Measurements from ENCODE around the gene AQP2.

The AQP2 gene

DNA sequence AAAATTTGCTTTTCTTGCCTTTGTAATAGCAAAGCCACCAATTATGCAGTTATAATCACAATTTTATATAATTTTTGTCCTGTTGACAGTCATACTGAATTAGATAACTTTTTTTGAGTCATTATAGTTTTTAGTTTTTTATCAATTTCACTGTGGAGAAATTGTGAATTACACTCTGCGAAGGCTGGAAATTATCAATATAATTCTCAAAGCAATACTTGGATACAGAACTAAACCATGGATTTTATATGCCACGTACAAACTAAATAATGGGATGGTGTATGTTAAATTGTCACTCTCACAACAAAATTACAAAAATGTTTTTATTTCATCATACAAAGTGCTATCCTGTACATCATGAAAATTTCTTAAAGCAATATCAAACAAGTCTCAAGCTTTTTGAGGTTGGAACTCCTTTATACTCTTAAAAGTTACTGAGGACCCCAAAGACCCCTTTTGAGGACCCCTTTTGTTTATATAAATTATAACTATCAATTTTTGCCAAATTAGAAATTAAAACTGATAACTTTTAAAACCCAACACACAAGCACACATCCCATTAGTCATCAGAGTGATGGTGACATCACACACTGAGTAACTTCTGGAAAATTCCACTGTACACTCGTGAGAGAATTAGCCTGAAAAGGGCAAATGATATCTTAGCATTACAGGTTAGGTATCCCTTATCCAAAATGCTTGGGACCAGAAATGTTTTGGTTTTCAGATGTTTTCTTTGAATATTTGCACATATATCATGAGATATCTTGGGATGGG, 19.8 kb upstream of the AQP2 start:
- in situ Hi-C loops (cut with HindIII; ENCODE audit: low sequenced_read_pairs) = no loop called here
- DNase-seq (ENCODE audit: low read depth) = no peak
- H3K4me3 ChIP-seq (ENCODE audit: low read depth, low read length) = no peak overlapping the region
- TF ChIP-seq, protein P1, sequence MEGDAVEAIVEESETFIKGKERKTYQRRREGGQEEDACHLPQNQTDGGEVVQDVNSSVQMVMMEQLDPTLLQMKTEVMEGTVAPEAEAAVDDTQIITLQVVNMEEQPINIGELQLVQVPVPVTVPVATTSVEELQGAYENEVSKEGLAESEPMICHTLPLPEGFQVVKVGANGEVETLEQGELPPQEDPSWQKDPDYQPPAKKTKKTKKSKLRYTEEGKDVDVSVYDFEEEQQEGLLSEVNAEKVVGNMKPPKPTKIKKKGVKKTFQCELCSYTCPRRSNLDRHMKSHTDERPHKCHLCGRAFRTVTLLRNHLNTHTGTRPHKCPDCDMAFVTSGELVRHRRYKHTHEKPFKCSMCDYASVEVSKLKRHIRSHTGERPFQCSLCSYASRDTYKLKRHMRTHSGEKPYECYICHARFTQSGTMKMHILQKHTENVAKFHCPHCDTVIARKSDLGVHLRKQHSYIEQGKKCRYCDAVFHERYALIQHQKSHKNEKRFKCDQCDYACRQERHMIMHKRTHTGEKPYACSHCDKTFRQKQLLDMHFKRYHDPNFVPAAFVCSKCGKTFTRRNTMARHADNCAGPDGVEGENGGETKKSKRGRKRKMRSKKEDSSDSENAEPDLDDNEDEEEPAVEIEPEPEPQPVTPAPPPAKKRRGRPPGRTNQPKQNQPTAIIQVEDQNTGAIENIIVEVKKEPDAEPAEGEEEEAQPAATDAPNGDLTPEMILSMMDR (IDR thresholded peaks at IDR 0.05; ENCODE audit: low read depth, low read length, missing control alignments) = no peak

DNA sequence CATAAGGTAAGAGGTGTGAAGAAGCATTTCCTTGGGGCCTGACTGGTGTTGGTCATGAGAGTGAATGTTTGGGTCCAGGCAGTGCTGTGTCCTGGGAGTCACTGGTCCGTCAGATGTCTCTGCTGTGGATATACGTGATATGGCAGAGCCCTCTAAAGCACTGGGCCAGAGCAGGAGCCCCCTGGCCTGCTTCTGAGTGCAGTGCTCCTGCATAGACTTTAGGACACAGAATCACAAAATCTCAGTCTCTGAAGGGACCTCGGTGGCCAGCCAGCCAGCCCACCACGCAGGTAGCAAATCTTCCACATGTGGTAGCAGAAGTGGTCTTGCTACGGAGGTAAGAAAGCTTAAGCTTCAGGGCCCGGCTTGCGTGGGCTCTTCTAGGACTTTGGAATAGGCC, 18.5 kb upstream of the AQP2 start:
- TF ChIP-seq, protein P1 (IDR thresholded peaks at IDR 0.05; ENCODE audit: low read depth, low read length, missing control alignments) = no peak
- in situ Hi-C loops (cut with HindIII; ENCODE audit: low sequenced_read_pairs) = no loop called here
- H3K4me3 ChIP-seq (ENCODE audit: low read depth, low read length) = no peak overlapping the region
- DNase-seq (ENCODE audit: low read depth) = no peak

DNA sequence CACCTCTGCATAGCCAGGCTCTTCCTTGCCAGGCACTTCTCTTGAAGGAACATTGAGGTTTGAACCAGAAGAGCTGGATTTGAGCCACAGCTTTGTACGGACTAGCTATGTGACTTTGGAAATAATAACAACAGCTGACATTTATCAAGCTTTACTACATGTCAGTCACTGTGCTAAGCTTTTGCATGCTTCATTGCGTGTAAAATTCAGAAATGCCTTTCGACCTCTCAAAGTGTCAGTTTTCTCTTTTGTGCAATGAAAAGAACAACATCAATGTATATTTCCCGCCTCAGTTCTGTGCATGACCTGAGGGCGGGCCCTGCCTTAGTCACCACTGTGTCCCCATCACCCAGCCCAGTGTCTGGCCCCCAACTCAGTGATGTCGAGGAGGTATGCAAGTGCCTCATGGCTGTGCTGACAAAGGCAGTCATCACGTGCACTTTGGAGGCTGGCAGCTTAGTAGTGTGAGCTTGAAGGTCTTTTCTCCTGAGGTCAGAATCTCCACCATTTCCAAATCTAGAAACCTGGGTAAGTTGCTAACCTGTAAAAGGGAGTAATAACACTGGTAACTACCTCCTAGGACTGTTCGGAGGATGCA, 17.9 kb upstream of the AQP2 start:
- in situ Hi-C loops (cut with HindIII; ENCODE audit: low sequenced_read_pairs) = no loop called here
- H3K4me3 ChIP-seq (ENCODE audit: low read depth, low read length) = no peak overlapping the region
- DNase-seq (ENCODE audit: low read depth) = no peak
- TF ChIP-seq, protein P1 (IDR thresholded peaks at IDR 0.05; ENCODE audit: low read depth, low read length, missing control alignments) = no peak

- in situ Hi-C loops (cut with HindIII; ENCODE audit: low sequenced_read_pairs) = no loop called here
- TF ChIP-seq, protein P1 (IDR thresholded peaks at IDR 0.05; ENCODE audit: low read depth, low read length, missing control alignments) = no peak
- DNase-seq (ENCODE audit: low read depth) = peak; percentile 22
- H3K4me3 ChIP-seq (ENCODE audit: low read depth, low read length) = no peak overlapping the region
Observed at GRCh38 chr12:49933796-49934195, 16.7 kb upstream of the AQP2 start.

- no peak overlapping the region for H3K4me3 ChIP-seq (ENCODE audit: low read depth, low read length)
- TF ChIP-seq, protein P1 (IDR thresholded peaks at IDR 0.05; ENCODE audit: low read depth, low read length, missing control alignments) = no peak
- in situ Hi-C loops (cut with HindIII; ENCODE audit: low sequenced_read_pairs) = no loop called here
- no peak for DNase-seq (ENCODE audit: low read depth)
Observed at GRCh38 chr12:49934505-49934904, 16.0 kb upstream of the AQP2 start.

GRCh38 chr12:49936925-49937324, 13.6 kb upstream of the AQP2 start:
- in situ Hi-C loops (cut with HindIII; ENCODE audit: low sequenced_read_pairs) = no loop called here
- TF ChIP-seq, protein P1 (IDR thresholded peaks at IDR 0.05; ENCODE audit: low read depth, low read length, missing control alignments) = no peak
- H3K4me3 ChIP-seq (ENCODE audit: low read depth, low read length) = no peak overlapping the region
- no peak for DNase-seq (ENCODE audit: low read depth)

All from astrocyte of the cerebellum (primary cell).